Dorsolateral prefrontal cortex (tissue), 118 donors: ENCODE data around the gene ELF3. TPM values are rescaled to one million over a fixed set of nuclear protein-coding genes. Genes with fewer than 3 reads are reported as not detected.

ENCODE experiments used
- microRNA-seq, 43 experiments: library from miRNA; unstranded; fragments of <30 nt; microRNA quantifications; one replicate each; pipeline ENCODE4 v1.2.0, GENCODE V29; 2022
- total RNA-seq, 120 experiments: library from RNA; stranded (reverse); gene quantifications; one replicate each; pipeline versions ENCODE4 v1.2.3 to v1.2.4, GENCODE V29; 2022

The ELF3 gene
- total RNA-seq, 120 experiments from 2014 or later, result 0.08 to 3.7 (median 0.51) TPM; not detected in 17

Small RNAs within 50 kb of the gene (microRNA-seq; reads per million reads assigned to microRNA genes)
- gene MIR6740, result 0 to 3.4 (median 0.40) reads per million in 43 experiments

Other genes starting within 250 kb of the ELF3 start
- gene IPO9, start 181.4 kb upstream of the ELF3 start, total RNA-seq, result 10 to 100 TPM; 39.9 to 70.3 (median 56.0) TPM
- gene SHISA4, start 121.7 kb upstream of the ELF3 start, total RNA-seq, result 100 to 1,000 TPM in 87 of 120 experiments, 10 to 100 TPM in 33; 65.2 to 163 (median 110) TPM
- 10 to 100 TPM in 32 of 120 experiments, 1 to 10 TPM in 88; 1.9 to 99.5 (median 5.7) TPM for gene LMOD1, start 64.0 kb upstream of the ELF3 start, total RNA-seq
- gene TIMM17A, start 55.1 kb upstream of the ELF3 start, total RNA-seq, result 10 to 100 TPM; 24.0 to 84.7 (median 54.1) TPM
- 10 to 100 TPM; 13.7 to 35.6 (median 22.7) TPM for gene RNPEP, start 27.9 kb upstream of the ELF3 start, total RNA-seq
- 100 to 1,000 TPM in 3 of 120 experiments, 10 to 100 TPM in 117; 26.2 to 167 (median 58.0) TPM for gene GPR37L1, start 112.3 kb downstream of the ELF3 start, total RNA-seq
- 100 to 1,000 TPM in 119 of 120 experiments, 10 to 100 TPM in 1; 88.0 to 248 (median 166) TPM for gene ARL8A, start 134.2 kb downstream of the ELF3 start, total RNA-seq
- 1 to 10 TPM in 52 of 120 experiments, under 1 TPM in 48, not detected in 20; 0.16 to 4.1 (median 1.0) TPM for gene PTPN7, start 150.0 kb downstream of the ELF3 start, total RNA-seq
- gene LGR6, start 183.2 kb downstream of the ELF3 start, total RNA-seq, result 1 to 10 TPM in 26 of 120 experiments, under 1 TPM in 85, not detected in 9; 0.12 to 4.0 (median 0.62) TPM